DND-41 (cell line): Measurements from ENCODE around the gene KEAP1.
"Not testable (repeated sequence)": the region's sequence is repeated elsewhere in the genome, so short reads cannot be mapped to it uniquely, and the experiment has no call there.

Source experiments
- ATAC-seq: fragments of 200-7000 bp; cut with Tn5 transposase; 3 replicates; pipeline ENCODE4 v1.9.1; 2021; ENCODE audit warnings: low read depth; ENCODE audit not compliant: insufficient read depth
- DNase-seq: peaks from one replicate; pipeline ENCODE4 v3.0.0-alpha.2; 2020
- H2AFZ ChIP-seq: 2 replicates; pipeline ENCODE4 v1.6.0; 2012; ENCODE audit warnings: low read depth, low read length
- H3K27ac ChIP-seq: 2 replicates; pipeline ENCODE4 v1.5.1; 2012; ENCODE audit warnings: low read length, inconsistent platforms
- H3K27me3 ChIP-seq: fragments of 200-600 bp; sonication (generic); 2 replicates; pipeline ENCODE4 v1.6.0; 2012; ENCODE audit warnings: low read length, mild to moderate bottlenecking, inconsistent platforms; ENCODE audit not compliant: insufficient read depth, poor library complexity
- H3K36me3 ChIP-seq: 2 replicates; pipeline ENCODE4 v1.5.1; 2012; ENCODE audit warnings: low read length, inconsistent platforms; ENCODE audit not compliant: insufficient read depth
- H3K4me1 ChIP-seq: 2 replicates; pipeline ENCODE4 v1.5.1; 2012; ENCODE audit warnings: mild to moderate bottlenecking, low read length; ENCODE audit not compliant: insufficient read depth
- H3K4me2 ChIP-seq: 2 replicates; pipeline ENCODE4 v1.6.0; 2012; ENCODE audit warnings: mild to moderate bottlenecking, moderate library complexity, low read length, inconsistent platforms; ENCODE audit not compliant: insufficient read depth
- H3K4me3 ChIP-seq, 2 experiments: fragments of 200-600 bp in 1 of 2; shearing (Covaris generic) in 1 of 2; 2 replicates each; pipeline ENCODE4 v1.5.1; 2012 to 2016; ENCODE audit warnings: inconsistent platforms in 2 of 2, low read length in 2 of 2, mild to moderate bottlenecking in 2 of 2, low read depth in 1 of 2, moderate library complexity in 1 of 2
- H3K79me2 ChIP-seq: 2 replicates; pipeline ENCODE4 v1.6.0; 2012; ENCODE audit warnings: low read length, inconsistent platforms; ENCODE audit not compliant: insufficient read depth
- H3K9ac ChIP-seq: 2 replicates; pipeline ENCODE4 v1.6.0; 2012; ENCODE audit warnings: low read depth, mild to moderate bottlenecking, inconsistent platforms, low read length, moderate library complexity
- H3K9me3 ChIP-seq: 2 replicates; pipeline ENCODE4 v1.5.1; 2012; ENCODE audit warnings: low read length, moderate library complexity, mild to moderate bottlenecking, inconsistent platforms; ENCODE audit not compliant: insufficient read depth, severe bottlenecking
- H4K20me1 ChIP-seq: 2 replicates; pipeline ENCODE4 v1.6.0; 2012; ENCODE audit warnings: low read length; ENCODE audit not compliant: insufficient read depth
- EZH2 ChIP-seq: IDR thresholded peaks from 3 replicates; pipeline ENCODE4 v1.6.1; 2012; ENCODE audit warnings: borderline replicate concordance, low read depth, mild to moderate bottlenecking, moderate library complexity, low read length, inconsistent platforms; ENCODE audit not compliant: severe bottlenecking
- TF ChIP-seq, protein P1 (sequence below): IDR thresholded peaks from 2 replicates; pipeline ENCODE4 v1.5.1; 2012; ENCODE audit warnings: borderline replicate concordance, low read length, moderate library complexity, mild to moderate bottlenecking; ENCODE audit not compliant: poor library complexity, severe bottlenecking; ENCODE audit errors: extremely low read depth

The KEAP1 gene

DNA sequence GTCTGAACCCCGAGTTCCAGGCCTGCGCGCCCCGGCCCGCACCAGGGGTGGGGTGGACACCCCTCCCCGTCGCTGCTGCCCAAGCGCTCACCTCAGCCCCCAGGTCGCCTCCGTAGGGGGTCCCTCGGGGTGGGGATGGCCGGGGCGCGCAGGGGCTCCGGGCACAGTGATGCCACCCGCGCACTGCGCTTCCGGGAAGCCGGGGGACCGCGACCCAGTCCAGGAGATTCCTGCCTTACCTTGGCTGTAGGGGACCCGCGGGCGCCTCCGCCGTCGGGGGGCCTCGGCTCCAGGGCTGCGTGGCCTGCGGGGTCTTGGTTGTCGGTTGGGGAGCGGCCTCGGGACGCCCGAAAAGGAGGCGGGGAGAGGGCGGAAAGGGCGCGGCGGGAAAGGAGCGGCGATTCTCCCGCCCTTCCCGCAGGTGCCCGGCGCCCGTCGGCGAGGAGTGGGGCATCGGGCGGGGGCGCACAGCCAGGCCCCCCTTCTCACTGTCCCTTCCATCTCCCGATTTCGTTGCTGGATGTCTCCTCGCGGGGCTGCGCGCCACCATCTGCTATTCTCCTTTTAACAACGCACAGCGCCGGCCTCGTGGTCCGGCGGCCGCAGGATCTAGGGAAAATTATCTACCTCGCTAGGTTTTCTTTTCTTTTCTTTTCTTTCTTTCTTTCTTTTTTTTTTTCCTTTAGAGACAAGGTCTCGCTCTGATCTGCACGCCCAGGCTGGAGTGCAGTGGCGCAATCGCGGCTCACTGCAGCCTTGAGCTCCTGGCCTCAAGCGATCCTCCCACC lies at the start of gene KEAP1:
KEAP1 (minus strand) TSS at position 355 of the 788 bp plus-strand sequence. CDS start 3,323 bp downstream, outside the sequence.
- peak within 1 kb of the TSS; percentile 97 for H2AFZ ChIP-seq
- peaks cover 45% of the 10 kb centered on the region for H3K4me1 ChIP-seq
- peaks cover 34% of the 10 kb centered on the region for H3K36me3 ChIP-seq
- H3K9ac ChIP-seq = peak within 1 kb of the TSS; percentile 100
- H3K27ac ChIP-seq = peak within 1 kb of the TSS; percentile 91
- H3K9me3 ChIP-seq = no peaks in the 10 kb centered on the region
- peak within 1 kb of the TSS; percentile 72 for H3K4me2 ChIP-seq
- peaks cover 16% of the 10 kb centered on the region for H4K20me1 ChIP-seq
- TF ChIP-seq, protein P1, sequence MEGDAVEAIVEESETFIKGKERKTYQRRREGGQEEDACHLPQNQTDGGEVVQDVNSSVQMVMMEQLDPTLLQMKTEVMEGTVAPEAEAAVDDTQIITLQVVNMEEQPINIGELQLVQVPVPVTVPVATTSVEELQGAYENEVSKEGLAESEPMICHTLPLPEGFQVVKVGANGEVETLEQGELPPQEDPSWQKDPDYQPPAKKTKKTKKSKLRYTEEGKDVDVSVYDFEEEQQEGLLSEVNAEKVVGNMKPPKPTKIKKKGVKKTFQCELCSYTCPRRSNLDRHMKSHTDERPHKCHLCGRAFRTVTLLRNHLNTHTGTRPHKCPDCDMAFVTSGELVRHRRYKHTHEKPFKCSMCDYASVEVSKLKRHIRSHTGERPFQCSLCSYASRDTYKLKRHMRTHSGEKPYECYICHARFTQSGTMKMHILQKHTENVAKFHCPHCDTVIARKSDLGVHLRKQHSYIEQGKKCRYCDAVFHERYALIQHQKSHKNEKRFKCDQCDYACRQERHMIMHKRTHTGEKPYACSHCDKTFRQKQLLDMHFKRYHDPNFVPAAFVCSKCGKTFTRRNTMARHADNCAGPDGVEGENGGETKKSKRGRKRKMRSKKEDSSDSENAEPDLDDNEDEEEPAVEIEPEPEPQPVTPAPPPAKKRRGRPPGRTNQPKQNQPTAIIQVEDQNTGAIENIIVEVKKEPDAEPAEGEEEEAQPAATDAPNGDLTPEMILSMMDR = peak; percentile 2
- TF ChIP-seq EZH2 = no peak
- peak within 1 kb of the TSS; percentile 40 to 82 for H3K4me3 ChIP-seq
- DNase-seq (peak; percentile 63), ATAC-seq (peak; percentile 56)
- peaks cover 51% of the 10 kb centered on the region for H3K79me2 ChIP-seq
- no peaks in the 10 kb centered on the region for H3K27me3 ChIP-seq

- peak; percentile 16; the same call in 2 of the 3 replicates for ATAC-seq
- peak overlapping the region; percentile 50 for H3K9ac ChIP-seq
- peaks cover 31% of the 10 kb centered on the region for H3K79me2 ChIP-seq
- peak overlapping the region in 1 of 2 experiments; percentile 10; a peak in 2 of 4 replicates for H3K4me3 ChIP-seq
- no peaks in the 10 kb centered on the region for H3K9me3 ChIP-seq
- H3K36me3 ChIP-seq = peaks cover 75% of the 10 kb centered on the region
- H3K4me2 ChIP-seq = peak overlapping the region; percentile 49
- no peak overlapping the region for H2AFZ ChIP-seq
- H3K27ac ChIP-seq = peak overlapping the region; percentile 96
- TF ChIP-seq, protein P1 = no peak
- no peak for TF ChIP-seq EZH2
- H3K27me3 ChIP-seq = no peaks in the 10 kb centered on the region
- peak; percentile 67 for DNase-seq
- peaks cover 71% of the 10 kb centered on the region for H3K4me1 ChIP-seq
- H4K20me1 ChIP-seq = peaks cover 10% of the 10 kb centered on the region
Measured at GRCh38 chr19:10552510-10553053, 49.4 kb upstream of the KEAP1 start.

DNA sequence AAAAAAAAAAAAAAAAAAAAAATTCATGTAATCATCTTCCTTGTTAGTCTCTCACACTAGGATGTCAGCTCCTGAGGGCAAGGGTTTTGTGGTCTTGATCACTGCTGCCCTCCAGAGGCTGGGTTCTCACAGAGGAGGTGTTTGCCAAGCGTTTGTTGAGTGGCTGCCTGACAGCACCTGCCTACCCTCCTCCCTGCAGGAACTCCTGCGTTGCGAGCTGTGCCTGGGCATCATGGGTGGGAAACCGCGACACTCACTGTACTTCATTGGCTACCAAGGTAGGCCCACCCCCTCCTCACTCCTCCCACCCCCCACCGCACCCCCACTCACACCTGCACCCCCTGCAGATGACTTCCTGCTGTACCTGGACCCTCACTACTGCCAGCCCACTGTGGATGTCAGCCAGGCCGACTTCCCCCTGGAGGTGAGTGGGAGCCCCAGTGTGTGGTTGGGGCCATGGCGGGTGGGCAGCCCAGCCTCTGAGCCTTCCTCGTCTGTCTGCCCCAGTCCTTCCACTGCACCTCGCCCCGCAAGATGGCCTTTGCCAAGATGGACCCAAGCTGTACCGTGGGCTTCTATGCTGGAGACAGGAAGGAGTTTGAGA lies 48.6 kb upstream of the KEAP1 start:
- Histone ChIP-seq H3K4me3 (no peak overlapping the region), H3K9me3 (no peaks in the 10 kb centered on the region), H3K36me3 (peaks cover 77% of the 10 kb centered on the region), H3K27ac (peak overlapping the region; percentile 96), H4K20me1 (peaks cover 10% of the 10 kb centered on the region), H3K9ac (peak overlapping the region; percentile 50), H3K4me1 (peaks cover 65% of the 10 kb centered on the region), H3K79me2 (peaks cover 36% of the 10 kb centered on the region), H3K4me2 (peak overlapping the region; percentile 49), H3K27me3 (no peaks in the 10 kb centered on the region), H2AFZ (no peak overlapping the region)
- no peak for TF ChIP-seq EZH2
- TF ChIP-seq, protein P1 = peak; percentile 56
- no peak for ATAC-seq
- peak; percentile 66 for DNase-seq

- H3K27ac ChIP-seq = peak overlapping the region; percentile 14; the same call in 1 of the 2 replicates
- not testable (repeated sequence) for ATAC-seq, H3K27me3 ChIP-seq, H3K4me3 ChIP-seq, H3K4me2 ChIP-seq, H3K9me3 ChIP-seq, DNase-seq, H3K9ac ChIP-seq, H4K20me1 ChIP-seq, H2AFZ ChIP-seq
- peaks cover 76% of the 10 kb centered on the region for H3K36me3 ChIP-seq
- peaks cover 58% of the 10 kb centered on the region for H3K4me1 ChIP-seq
- peaks cover 41% of the 10 kb centered on the region for H3K79me2 ChIP-seq
Measured at GRCh38 chr19:10551006-10551405, 47.9 kb upstream of the KEAP1 start.
